Tongue (tissue), 2 donors: ENCODE data around the gene PPP2R2B. TPM values are rescaled to one million over a fixed set of nuclear protein-coding genes. Genes with fewer than 3 reads are reported as not detected.
"Not testable (repeated sequence)": the region's sequence is repeated elsewhere in the genome, so short reads cannot be mapped to it uniquely, and the experiment has no call there.

Source experiments
- DNase-seq: peaks from one replicate; pipeline ENCODE4 v3.0.0-alpha.2; 2015
- total RNA-seq: library from RNA; depleted of rRNA; stranded (reverse); fragments of >200 nt; gene quantifications from one replicate; pipeline ENCODE4 v1.2.3, GENCODE V29; 2014

The PPP2R2B gene
- total RNA-seq, 1 donor from 2014 or later: 5.1 TPM

- no peak for DNase-seq
These were observed 233.7 kb downstream of the PPP2R2B start for GRCh38 chr5:146644831-146645230.

- no peak for DNase-seq
These were observed 234.8 kb downstream of the PPP2R2B start for GRCh38 chr5:146643776-146644175.

GRCh38 chr5:146642410-146642809 is 236.1 kb downstream of the PPP2R2B start:
- no peak for DNase-seq

GRCh38 chr5:146641941-146642340 is 236.6 kb downstream of the PPP2R2B start:
- DNase-seq: no peak

GRCh38 chr5:146640285-146640896 is 238.2 kb downstream of the PPP2R2B start:
- no peak for DNase-seq

GRCh38 chr5:146635443-146635842 is 243.1 kb downstream of the PPP2R2B start:
- DNase-seq: no peak

- no peak for DNase-seq
These were observed 245.2 kb downstream of the PPP2R2B start for GRCh38 chr5:146633323-146633764.

GRCh38 chr5:146632620-146633322 is 245.8 kb downstream of the PPP2R2B start:
- DNase-seq: no peak

GRCh38 chr5:146630472-146630871 is 248.1 kb downstream of the PPP2R2B start:
- no peak for DNase-seq

GRCh38 chr5:146628950-146629349 is 249.6 kb downstream of the PPP2R2B start:
- DNase-seq: no peak

- DNase-seq: no peak
These were observed 251.6 kb downstream of the PPP2R2B start for GRCh38 chr5:146626936-146627335.

GRCh38 chr5:146624179-146624578 is 254.4 kb downstream of the PPP2R2B start:
- DNase-seq: no peak

- no peak for DNase-seq
These were observed 254.9 kb downstream of the PPP2R2B start for GRCh38 chr5:146623666-146624065.

- no peak for DNase-seq
These were observed 255.5 kb downstream of the PPP2R2B start for GRCh38 chr5:146623009-146623408.

- no peak for DNase-seq
These were observed 256.2 kb downstream of the PPP2R2B start for GRCh38 chr5:146622391-146622790.

- DNase-seq: no peak
These were observed 257.9 kb downstream of the PPP2R2B start for GRCh38 chr5:146620669-146621051.

- no peak for DNase-seq
These were observed 258.4 kb downstream of the PPP2R2B start for GRCh38 chr5:146620031-146620668.

- DNase-seq: no peak
These were observed 260.1 kb downstream of the PPP2R2B start for GRCh38 chr5:146618434-146618833.

GRCh38 chr5:146609731-146610130 is 268.8 kb downstream of the PPP2R2B start:
- not testable (repeated sequence) for DNase-seq

GRCh38 chr5:146607659-146608332 is 270.8 kb downstream of the PPP2R2B start:
- no peak for DNase-seq

- DNase-seq: no peak
These were observed 271.7 kb downstream of the PPP2R2B start for GRCh38 chr5:146606893-146607292.

GRCh38 chr5:146600376-146600775 is 278.2 kb downstream of the PPP2R2B start:
- DNase-seq: no peak

- no peak for DNase-seq
These were observed 279.3 kb downstream of the PPP2R2B start for GRCh38 chr5:146599261-146599660.
